HL-60 (cell line): ENCODE data around the gene MAD1L1.

Source experiments
- GABPA ChIP-seq: IDR thresholded peaks from 2 replicates; pipeline ENCODE4 v1.6.1; 2012; ENCODE audit warnings: low read depth
- POLR2AphosphoS5 ChIP-seq: IDR thresholded peaks from 2 replicates; pipeline ENCODE4 v1.6.1; 2012; ENCODE audit warnings: low read depth
- SPI1 ChIP-seq: IDR thresholded peaks from 2 replicates; pipeline ENCODE4 v1.6.1; 2012; ENCODE audit warnings: low read depth, mild to moderate bottlenecking, borderline replicate concordance
- TF ChIP-seq, protein P1 (sequence below): IDR thresholded peaks from 2 replicates; pipeline ENCODE4 v1.6.1; 2012; ENCODE audit warnings: low read depth; ENCODE audit not compliant: insufficient replicate concordance
- TF ChIP-seq, protein P2 (sequence below): IDR thresholded peaks from one replicate; pipeline ENCODE4 v1.5.1; 2011; ENCODE audit warnings: low read length, control low read depth, inconsistent platforms; ENCODE audit not compliant: insufficient read depth

DNA sequence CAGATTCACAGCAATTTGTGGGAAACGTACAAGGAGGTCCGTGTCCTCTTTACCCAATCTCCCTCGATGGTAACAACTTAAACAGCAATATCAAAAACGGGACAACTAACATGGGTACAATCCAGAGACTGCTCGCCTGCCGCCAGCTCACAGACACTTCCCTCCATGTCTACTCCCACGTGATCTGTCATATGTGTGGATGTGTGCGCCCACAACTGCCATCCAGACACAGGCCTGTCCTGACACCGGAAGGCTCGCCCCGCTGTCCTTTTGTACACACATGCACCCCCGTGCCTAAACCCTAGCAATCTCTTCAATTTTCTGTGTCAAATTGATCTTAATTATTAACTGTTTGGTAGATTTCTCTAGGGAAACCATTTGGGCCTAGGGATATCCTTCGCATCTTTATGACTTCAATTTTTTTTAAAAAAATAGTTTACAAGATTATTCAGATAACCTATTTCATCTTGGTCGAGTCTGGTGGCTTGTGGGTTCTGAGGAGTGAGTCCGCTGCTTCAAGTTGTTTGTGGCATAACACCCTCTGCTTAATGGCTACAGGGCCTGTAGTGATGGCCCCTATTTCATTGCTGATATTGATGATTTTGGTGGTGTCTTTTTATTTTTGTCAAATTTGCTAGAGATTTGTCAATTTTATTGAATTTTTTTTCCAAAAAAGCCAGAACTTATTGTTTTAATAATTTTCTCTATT is 260.6 kb downstream of the MAD1L1 start:
- TF ChIP-seq POLR2AphosphoS5 (no peak), GABPA (no peak), SPI1 (no peak)
- TF ChIP-seq, protein P1, sequence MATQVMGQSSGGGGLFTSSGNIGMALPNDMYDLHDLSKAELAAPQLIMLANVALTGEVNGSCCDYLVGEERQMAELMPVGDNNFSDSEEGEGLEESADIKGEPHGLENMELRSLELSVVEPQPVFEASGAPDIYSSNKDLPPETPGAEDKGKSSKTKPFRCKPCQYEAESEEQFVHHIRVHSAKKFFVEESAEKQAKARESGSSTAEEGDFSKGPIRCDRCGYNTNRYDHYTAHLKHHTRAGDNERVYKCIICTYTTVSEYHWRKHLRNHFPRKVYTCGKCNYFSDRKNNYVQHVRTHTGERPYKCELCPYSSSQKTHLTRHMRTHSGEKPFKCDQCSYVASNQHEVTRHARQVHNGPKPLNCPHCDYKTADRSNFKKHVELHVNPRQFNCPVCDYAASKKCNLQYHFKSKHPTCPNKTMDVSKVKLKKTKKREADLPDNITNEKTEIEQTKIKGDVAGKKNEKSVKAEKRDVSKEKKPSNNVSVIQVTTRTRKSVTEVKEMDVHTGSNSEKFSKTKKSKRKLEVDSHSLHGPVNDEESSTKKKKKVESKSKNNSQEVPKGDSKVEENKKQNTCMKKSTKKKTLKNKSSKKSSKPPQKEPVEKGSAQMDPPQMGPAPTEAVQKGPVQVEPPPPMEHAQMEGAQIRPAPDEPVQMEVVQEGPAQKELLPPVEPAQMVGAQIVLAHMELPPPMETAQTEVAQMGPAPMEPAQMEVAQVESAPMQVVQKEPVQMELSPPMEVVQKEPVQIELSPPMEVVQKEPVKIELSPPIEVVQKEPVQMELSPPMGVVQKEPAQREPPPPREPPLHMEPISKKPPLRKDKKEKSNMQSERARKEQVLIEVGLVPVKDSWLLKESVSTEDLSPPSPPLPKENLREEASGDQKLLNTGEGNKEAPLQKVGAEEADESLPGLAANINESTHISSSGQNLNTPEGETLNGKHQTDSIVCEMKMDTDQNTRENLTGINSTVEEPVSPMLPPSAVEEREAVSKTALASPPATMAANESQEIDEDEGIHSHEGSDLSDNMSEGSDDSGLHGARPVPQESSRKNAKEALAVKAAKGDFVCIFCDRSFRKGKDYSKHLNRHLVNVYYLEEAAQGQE, result no peak
- TF ChIP-seq, protein P2, sequence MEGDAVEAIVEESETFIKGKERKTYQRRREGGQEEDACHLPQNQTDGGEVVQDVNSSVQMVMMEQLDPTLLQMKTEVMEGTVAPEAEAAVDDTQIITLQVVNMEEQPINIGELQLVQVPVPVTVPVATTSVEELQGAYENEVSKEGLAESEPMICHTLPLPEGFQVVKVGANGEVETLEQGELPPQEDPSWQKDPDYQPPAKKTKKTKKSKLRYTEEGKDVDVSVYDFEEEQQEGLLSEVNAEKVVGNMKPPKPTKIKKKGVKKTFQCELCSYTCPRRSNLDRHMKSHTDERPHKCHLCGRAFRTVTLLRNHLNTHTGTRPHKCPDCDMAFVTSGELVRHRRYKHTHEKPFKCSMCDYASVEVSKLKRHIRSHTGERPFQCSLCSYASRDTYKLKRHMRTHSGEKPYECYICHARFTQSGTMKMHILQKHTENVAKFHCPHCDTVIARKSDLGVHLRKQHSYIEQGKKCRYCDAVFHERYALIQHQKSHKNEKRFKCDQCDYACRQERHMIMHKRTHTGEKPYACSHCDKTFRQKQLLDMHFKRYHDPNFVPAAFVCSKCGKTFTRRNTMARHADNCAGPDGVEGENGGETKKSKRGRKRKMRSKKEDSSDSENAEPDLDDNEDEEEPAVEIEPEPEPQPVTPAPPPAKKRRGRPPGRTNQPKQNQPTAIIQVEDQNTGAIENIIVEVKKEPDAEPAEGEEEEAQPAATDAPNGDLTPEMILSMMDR, result no peak
